Measurements from ENCODE around the gene FNDC3B. TPM values are rescaled to one million over a fixed set of nuclear protein-coding genes. Genes with fewer than 3 reads are reported as not detected.

Gene FNDC3B
- total and polyA plus RNA-seq, 9 of the 15 experiments (the other 6 are each of a cell fraction or from before 2014, with no cell fraction given), result 7.0 to 35.8 (median 16.2) TPM

DNA sequence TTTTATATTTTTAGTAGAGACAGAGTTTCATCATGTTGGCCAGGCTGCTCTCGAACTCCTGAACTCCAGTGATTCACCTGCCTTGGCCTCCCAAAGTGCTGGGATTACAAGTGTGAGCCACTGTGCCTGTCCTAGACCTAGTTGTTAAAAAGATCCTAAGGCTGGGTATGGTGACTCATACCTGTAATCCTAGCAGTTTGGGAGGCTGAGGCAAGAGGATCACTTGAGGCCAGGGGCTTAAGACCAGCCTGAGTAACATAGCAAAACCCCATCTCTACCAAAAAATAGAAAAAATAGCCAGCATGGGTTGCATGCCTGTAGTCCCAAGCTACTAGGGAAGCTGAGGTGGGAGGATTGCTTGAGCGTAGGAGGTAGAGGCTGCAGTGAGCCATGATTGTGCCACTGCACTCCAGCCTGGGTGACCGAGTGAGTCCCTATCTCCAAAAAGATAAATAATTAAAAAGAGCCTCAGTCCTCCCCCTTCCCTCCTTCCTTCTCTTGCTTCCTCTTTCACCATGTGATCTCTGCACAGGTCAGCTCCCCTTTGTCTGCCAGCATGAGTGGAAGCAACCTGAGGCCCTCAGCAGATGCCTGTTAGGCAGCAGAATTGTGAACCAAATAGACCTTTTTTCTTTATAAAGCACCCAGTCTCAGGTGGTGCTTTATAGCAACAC is 9.8 kb upstream of the FNDC3B start (continued):
- TF ChIP-seq, protein P1, sequence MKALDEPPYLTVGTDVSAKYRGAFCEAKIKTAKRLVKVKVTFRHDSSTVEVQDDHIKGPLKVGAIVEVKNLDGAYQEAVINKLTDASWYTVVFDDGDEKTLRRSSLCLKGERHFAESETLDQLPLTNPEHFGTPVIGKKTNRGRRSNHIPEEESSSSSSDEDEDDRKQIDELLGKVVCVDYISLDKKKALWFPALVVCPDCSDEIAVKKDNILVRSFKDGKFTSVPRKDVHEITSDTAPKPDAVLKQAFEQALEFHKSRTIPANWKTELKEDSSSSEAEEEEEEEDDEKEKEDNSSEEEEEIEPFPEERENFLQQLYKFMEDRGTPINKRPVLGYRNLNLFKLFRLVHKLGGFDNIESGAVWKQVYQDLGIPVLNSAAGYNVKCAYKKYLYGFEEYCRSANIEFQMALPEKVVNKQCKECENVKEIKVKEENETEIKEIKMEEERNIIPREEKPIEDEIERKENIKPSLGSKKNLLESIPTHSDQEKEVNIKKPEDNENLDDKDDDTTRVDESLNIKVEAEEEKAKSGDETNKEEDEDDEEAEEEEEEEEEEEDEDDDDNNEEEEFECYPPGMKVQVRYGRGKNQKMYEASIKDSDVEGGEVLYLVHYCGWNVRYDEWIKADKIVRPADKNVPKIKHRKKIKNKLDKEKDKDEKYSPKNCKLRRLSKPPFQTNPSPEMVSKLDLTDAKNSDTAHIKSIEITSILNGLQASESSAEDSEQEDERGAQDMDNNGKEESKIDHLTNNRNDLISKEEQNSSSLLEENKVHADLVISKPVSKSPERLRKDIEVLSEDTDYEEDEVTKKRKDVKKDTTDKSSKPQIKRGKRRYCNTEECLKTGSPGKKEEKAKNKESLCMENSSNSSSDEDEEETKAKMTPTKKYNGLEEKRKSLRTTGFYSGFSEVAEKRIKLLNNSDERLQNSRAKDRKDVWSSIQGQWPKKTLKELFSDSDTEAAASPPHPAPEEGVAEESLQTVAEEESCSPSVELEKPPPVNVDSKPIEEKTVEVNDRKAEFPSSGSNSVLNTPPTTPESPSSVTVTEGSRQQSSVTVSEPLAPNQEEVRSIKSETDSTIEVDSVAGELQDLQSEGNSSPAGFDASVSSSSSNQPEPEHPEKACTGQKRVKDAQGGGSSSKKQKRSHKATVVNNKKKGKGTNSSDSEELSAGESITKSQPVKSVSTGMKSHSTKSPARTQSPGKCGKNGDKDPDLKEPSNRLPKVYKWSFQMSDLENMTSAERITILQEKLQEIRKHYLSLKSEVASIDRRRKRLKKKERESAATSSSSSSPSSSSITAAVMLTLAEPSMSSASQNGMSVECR (CRISPR knock-in tag; IDR thresholded peaks at IDR 0.05), result no peak
- TF ChIP-seq, protein P2, sequence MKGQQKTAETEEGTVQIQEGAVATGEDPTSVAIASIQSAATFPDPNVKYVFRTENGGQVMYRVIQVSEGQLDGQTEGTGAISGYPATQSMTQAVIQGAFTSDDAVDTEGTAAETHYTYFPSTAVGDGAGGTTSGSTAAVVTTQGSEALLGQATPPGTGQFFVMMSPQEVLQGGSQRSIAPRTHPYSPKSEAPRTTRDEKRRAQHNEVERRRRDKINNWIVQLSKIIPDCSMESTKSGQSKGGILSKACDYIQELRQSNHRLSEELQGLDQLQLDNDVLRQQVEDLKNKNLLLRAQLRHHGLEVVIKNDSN (CRISPR knock-in tag; IDR thresholded peaks at IDR 0.05), result 0 out of 2 replicates have a peak, but pooled peaks have one; percentile 13
- TF ChIP-seq CEBPG (CRISPR knock-in tag; IDR thresholded peaks at IDR 0.05) (peak; percentile 66; the same call in 1 of the 2 replicates), CEBPG (tag; conservative IDR thresholded peaks at IDR 0.05 in 1 of 2, IDR thresholded peaks at IDR 0.05 in 1 of 2) (0 out of 4 replicates have a peak, but pooled peaks of 1 of the 2 experiments have one; percentile 34), ZFX (CRISPR knock-in tag; IDR thresholded peaks at IDR 0.05) (no peak), BMI1 (IDR thresholded peaks at IDR 0.05; ENCODE audit: low read length) (no peak), HLTF (IDR thresholded peaks at IDR 0.05) (no peak), EHMT2 (IDR thresholded peaks at IDR 0.05) (no peak), XRCC3 (IDR thresholded peaks at IDR 0.05) (no peak), RUNX1 (IDR thresholded peaks at IDR 0.05; ENCODE audit: low read depth) (no peak), DPF2 (IDR thresholded peaks at IDR 0.05) (peak; percentile 54), L3MBTL2 (IDR thresholded peaks at IDR 0.05) (peak; percentile 66), MBD2 (IDR thresholded peaks at IDR 0.05; ENCODE audit: borderline replicate concordance, low read depth) (no peak), SETDB1 (IDR thresholded peaks at IDR 0.05; ENCODE audit: low read length) (no peak), ZNF75A (CRISPR knock-in tag; IDR thresholded peaks at IDR 0.05) (no peak), CREBBP (IDR thresholded peaks at IDR 0.05; ENCODE audit: low read depth, low read length) (no peak)
- TF ChIP-seq, protein P3, sequence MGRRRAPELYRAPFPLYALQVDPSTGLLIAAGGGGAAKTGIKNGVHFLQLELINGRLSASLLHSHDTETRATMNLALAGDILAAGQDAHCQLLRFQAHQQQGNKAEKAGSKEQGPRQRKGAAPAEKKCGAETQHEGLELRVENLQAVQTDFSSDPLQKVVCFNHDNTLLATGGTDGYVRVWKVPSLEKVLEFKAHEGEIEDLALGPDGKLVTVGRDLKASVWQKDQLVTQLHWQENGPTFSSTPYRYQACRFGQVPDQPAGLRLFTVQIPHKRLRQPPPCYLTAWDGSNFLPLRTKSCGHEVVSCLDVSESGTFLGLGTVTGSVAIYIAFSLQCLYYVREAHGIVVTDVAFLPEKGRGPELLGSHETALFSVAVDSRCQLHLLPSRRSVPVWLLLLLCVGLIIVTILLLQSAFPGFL (CRISPR knock-in tag; IDR thresholded peaks at IDR 0.05), result no peak
